HEK293T (cell line): ENCODE results near the gene SLC2A11.

ENCODE experiments used
- CTCF ChIA-PET: fragments of 350-600 bp; formaldehyde crosslinking; extraction: SDS; loops from one replicate; lab custom pipeline; 2021; ENCODE audit warnings: antibody characterized with exemption, inconsistent platforms; lab: Yijun Ruan, JAX
- POLR2A ChIA-PET: fragments of 350-600 bp; formaldehyde crosslinking; extraction: SDS; loops from one replicate; lab custom pipeline; 2020; ENCODE audit warnings: antibody characterized with exemption, inconsistent platforms; lab: Yijun Ruan, JAX
- DNase-seq: peaks from one replicate; pipeline ENCODE4 v3.0.0; 2012; ENCODE audit warnings: mixed read lengths; ENCODE audit errors: extremely low spot score
- ARNT ChIP-seq: fragments of 450-650 bp; IDR thresholded peaks from 2 replicates; pipeline ENCODE4 v1.6.1; 2017; ENCODE audit warnings: mild to moderate bottlenecking
- BHLHE40 ChIP-seq: fragments of 450-650 bp; IDR thresholded peaks from 2 replicates; pipeline ENCODE4 v1.6.1; 2016; ENCODE audit warnings: mild to moderate bottlenecking, moderate library complexity, borderline replicate concordance
- CTBP1 ChIP-seq: fragments of 450-650 bp; IDR thresholded peaks from 2 replicates; pipeline ENCODE4 v1.6.1; 2016; ENCODE audit warnings: borderline replicate concordance
- ELF4 ChIP-seq: fragments of 450-650 bp; IDR thresholded peaks from 2 replicates; pipeline ENCODE4 v1.6.1; 2017; ENCODE audit warnings: antibody characterized with exemption
- FOXA1 ChIP-seq: fragments of 450-650 bp; IDR thresholded peaks from 2 replicates; pipeline ENCODE4 v1.6.1; 2016; ENCODE audit warnings: mild to moderate bottlenecking
- FOXM1 ChIP-seq: fragments of 450-650 bp; IDR thresholded peaks from 2 replicates; pipeline ENCODE4 v1.6.1; 2017; ENCODE audit warnings: mild to moderate bottlenecking, borderline replicate concordance
- HDGF ChIP-seq: fragments of 450-650 bp; IDR thresholded peaks from 2 replicates; pipeline ENCODE4 v1.6.1; 2017; ENCODE audit warnings: antibody characterized with exemption, borderline replicate concordance
- L3MBTL2 ChIP-seq: fragments of 450-650 bp; conservative IDR thresholded peaks from 2 replicates; pipeline ENCODE4 v1.6.1; 2016; ENCODE audit warnings: mild to moderate bottlenecking
- LEF1 ChIP-seq: fragments of 450-650 bp; IDR thresholded peaks from 2 replicates; pipeline ENCODE4 v1.6.1; 2017; ENCODE audit warnings: mild to moderate bottlenecking, borderline replicate concordance
- NFRKB ChIP-seq: fragments of 450-650 bp; IDR thresholded peaks from 2 replicates; pipeline ENCODE4 v1.6.1; 2016; ENCODE audit warnings: mild to moderate bottlenecking, moderate library complexity
- SP1 ChIP-seq: fragments of 450-650 bp; IDR thresholded peaks from 2 replicates; pipeline ENCODE4 v1.6.1; 2017
- SUZ12 ChIP-seq: fragments of 450-650 bp; IDR thresholded peaks from 2 replicates; pipeline ENCODE4 v1.6.1; 2016; ENCODE audit warnings: mild to moderate bottlenecking
- TARDBP ChIP-seq: fragments of 450-650 bp; IDR thresholded peaks from 2 replicates; pipeline ENCODE4 v1.6.1; 2016
- ZNF384 ChIP-seq: fragments of 450-650 bp; IDR thresholded peaks from 2 replicates; pipeline ENCODE4 v1.6.1; 2016
- TF ChIP-seq, protein P1 (sequence below): fragments of 450-650 bp; IDR thresholded peaks from 2 replicates; pipeline ENCODE4 v1.6.1; 2016

SLC2A11 gene

DNA sequence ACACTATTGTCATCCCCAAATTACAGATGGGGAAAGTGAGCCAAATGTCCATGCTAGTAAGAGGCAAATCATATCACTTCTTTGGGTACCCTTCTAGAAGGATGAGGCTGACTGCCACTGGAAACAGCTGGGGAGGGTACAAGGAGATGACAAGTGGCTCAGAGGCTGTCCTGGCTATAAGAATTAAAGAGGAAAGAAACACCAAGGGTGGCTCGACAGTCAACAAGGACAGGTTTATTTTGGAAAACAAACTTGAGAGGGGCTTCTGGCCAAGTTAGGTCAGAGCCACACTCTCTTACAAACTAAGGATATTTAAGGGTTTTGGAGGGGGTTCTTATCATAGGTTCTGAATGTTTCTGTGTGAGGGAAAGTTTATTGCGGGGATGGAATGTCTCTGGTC, 34.5 kb downstream of the SLC2A11 start:
- ChIA-PET POLR2A (interaction anchor here (3.4 to 3.6 kb wide), 2 partner anchors 19 to 33 kb away, joined by 85 to 124 read pairs; partner anchors contain the start of gene SLC2A11), CTCF (no interaction called here)
- TF ChIP-seq ARNT (no peak), FOXA1 (no peak), L3MBTL2 (no peak), HDGF (no peak), BHLHE40 (no peak), TARDBP (no peak), LEF1 (no peak), FOXM1 (no peak), SP1 (no peak), SUZ12 (no peak), NFRKB (no peak), ZNF384 (no peak), ELF4 (no peak), CTBP1 (no peak)
- TF ChIP-seq, protein P1, sequence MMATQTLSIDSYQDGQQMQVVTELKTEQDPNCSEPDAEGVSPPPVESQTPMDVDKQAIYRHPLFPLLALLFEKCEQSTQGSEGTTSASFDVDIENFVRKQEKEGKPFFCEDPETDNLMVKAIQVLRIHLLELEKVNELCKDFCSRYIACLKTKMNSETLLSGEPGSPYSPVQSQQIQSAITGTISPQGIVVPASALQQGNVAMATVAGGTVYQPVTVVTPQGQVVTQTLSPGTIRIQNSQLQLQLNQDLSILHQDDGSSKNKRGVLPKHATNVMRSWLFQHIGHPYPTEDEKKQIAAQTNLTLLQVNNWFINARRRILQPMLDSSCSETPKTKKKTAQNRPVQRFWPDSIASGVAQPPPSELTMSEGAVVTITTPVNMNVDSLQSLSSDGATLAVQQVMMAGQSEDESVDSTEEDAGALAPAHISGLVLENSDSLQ = no peak
- DNase-seq = no peak

DNA sequence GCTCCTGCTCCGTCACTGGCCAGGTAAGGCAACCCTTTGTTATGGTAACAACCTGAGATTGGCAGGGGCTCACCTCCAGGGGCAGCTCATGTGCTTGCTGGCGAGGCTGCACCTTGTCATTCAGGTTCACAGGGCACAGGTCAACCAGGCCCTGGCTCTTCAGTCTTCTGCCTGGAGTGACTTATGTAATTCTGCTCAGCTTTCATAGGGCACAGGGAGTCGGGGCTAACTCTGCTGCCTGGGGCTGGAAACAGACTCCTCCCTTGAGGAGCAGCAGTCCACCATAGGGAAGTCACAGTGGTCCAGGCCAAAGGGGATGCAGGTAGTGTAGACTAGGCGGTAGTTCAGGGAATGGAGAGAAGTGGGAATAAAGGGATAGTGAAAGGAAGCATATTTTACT, 35.0 kb downstream of the SLC2A11 start:
- TF ChIP-seq L3MBTL2 = no peak
- no peak for TF ChIP-seq SUZ12
- TF ChIP-seq ELF4 = no peak
- no peak for TF ChIP-seq LEF1
- no peak for TF ChIP-seq CTBP1
- no peak for TF ChIP-seq ZNF384
- no peak for TF ChIP-seq ARNT
- TF ChIP-seq FOXM1 = no peak
- no peak for DNase-seq
- CTCF ChIA-PET = no interaction called here
- POLR2A ChIA-PET = interaction anchor here (2.7 to 3.6 kb wide), 3 partner anchors 11 to 33 kb away, joined by 40 to 124 read pairs (median 85); partner anchors contain the start of gene SLC2A11

DNA sequence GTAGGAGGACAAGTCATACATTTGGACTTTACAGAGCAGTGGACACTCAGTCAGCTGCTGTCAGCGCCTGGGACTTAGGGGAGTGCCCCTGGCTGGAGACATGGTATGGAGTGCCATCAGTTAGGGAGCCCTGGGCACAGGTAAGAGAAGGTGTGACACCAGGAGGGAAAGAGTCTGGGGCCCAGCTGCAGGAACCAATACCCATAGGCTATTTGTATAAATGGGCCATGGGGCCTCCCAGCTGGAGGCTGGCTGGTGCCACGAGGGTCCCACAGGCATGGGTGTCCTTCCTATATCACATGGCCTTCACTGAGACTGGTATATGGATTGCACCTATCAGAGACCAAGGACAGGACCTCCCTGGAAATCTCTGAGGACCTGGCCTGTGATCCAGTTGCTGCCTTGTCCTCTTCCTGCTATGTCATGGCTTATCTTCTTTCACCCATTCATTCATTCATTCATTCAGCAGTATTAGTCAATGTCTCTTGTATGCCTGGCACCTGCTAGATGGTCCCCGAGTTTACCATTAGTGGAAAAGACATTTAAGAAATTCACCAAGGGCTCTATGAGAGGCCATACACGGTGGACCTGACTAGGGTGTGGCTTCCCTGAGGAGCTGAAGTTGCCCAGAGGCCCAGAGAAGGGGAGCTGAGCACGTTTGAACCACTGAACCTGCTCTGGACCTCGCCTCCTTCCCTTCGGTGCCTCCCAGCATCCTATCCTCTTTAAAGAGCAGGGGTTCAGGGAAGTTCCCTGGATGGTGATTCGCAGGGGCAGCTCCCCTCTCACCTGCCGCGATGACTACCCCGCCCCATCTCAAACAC, 35.7 kb downstream of the SLC2A11 start:
- TF ChIP-seq ZNF384 (no peak), NFRKB (no peak)
- POLR2A ChIA-PET = interaction anchor here (0.6 to 3.6 kb wide), 28 partner anchors 8 to 615 kb away, joined by 3 to 124 read pairs (median 6); partner anchors contain the start of genes CABIN1, DERL3 and SLC2A11
- no peak for DNase-seq

DNA sequence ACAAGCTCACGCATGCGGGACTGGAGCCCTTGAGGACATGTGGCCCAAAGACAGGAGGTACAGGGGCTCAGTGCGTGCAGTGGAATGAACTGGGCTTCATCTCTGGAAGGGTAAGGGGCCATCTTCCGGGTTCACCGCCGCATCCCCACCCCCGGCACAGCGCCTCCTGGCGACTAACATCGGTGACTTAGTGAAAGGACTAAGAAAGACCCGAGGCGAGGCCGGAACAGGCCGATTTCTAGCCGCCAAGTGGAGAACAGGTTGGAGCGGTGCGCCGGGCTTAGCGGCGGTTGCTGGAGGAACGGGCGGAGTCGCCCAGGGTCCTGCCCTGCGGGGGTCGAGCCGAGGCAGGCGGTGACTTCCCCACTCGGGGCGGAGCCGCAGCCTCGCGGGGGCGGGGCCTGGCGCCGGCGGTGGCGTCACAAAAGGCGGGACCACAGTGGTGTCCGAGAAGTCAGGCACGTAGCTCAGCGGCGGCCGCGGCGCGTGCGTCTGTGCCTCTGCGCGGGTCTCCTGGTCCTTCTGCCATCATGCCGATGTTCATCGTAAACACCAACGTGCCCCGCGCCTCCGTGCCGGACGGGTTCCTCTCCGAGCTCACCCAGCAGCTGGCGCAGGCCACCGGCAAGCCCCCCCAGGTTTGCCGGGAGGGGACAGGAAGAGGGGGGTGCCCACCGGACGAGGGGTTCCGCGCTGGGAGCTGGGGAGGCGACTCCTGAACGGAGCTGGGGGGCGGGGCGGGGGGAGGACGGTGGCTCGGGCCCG, 36.5 kb downstream of the SLC2A11 start, which contains the start of gene MIF:
MIF (plus strand) TSS at position 439 of the 765 bp plus-strand sequence; CDS start at position 531, 92 bp downstream.
- CTCF ChIA-PET = interaction anchor here (0.5 to 1.9 kb wide), 13 partner anchors 9 to 1533 kb away, joined by 3 to 7 read pairs (median 4); no protein-coding TSS in a partner anchor
- DNase-seq = peak; percentile 99
- TF ChIP-seq SP1 (no peak), LEF1 (no peak), ELF4 (peak; percentile 85), ZNF384 (no peak), L3MBTL2 (peak; percentile 42), BHLHE40 (no peak), TARDBP (no peak), HDGF (peak; percentile 99), CTBP1 (no peak)
- POLR2A ChIA-PET = interaction anchor here (0.6 to 3.6 kb wide), 29 partner anchors 9 to 615 kb away, joined by 3 to 124 read pairs (median 6); partner anchors contain the start of genes CABIN1, DERL3 and SLC2A11

More for the DNA sequence above, 35.7 kb downstream of the SLC2A11 start:
- CTCF ChIA-PET = interaction anchor here (0.5 to 1.9 kb wide), 10 partner anchors 9 to 1533 kb away, joined by 3 to 7 read pairs (median 4); no protein-coding TSS in a partner anchor

DNA sequence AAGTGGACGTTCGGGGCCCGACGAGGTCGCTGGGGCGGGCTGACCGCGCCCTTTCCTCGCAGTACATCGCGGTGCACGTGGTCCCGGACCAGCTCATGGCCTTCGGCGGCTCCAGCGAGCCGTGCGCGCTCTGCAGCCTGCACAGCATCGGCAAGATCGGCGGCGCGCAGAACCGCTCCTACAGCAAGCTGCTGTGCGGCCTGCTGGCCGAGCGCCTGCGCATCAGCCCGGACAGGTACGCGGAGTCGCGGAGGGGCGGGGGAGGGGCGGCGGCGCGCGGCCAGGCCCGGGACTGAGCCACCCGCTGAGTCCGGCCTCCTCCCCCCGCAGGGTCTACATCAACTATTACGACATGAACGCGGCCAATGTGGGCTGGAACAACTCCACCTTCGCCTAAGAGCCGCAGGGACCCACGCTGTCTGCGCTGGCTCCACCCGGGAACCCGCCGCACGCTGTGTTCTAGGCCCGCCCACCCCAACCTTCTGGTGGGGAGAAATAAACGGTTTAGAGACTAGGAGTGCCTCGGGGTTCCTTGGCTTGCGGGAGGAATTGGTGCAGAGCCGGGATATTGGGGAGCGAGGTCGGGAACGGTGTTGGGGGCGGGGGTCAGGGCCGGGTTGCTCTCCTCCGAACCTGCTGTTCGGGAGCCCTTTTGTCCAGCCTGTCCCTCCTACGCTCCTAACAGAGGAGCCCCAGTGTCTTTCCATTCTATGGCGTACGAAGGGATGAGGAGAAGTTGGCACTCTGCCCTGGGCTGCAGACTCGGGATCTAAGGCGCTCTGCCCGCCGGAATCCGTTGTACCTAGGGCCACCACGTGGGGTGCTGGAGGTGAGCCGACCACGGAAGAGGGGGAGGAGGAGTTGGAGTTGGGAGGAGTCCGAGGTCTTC, 37.3 kb downstream of the SLC2A11 start:
- peak; percentile 80 for DNase-seq
- ChIA-PET POLR2A (interaction anchor here (0.5 to 4.9 kb wide), 24 partner anchors 9 to 128 kb away, joined by 3 to 124 read pairs (median 6); partner anchors contain the start of genes CABIN1, DERL3 and SLC2A11), CTCF (interaction anchor here (0.6 to 1.9 kb wide), 9 partner anchors 8 to 105 kb away, joined by 3 to 7 read pairs (median 4); no protein-coding TSS in a partner anchor)
- TF ChIP-seq BHLHE40 = no peak
- TF ChIP-seq ARNT = 0 out of 2 replicates have a peak, but pooled peaks have one; percentile 22
- TF ChIP-seq, protein P1 = no peak
- TF ChIP-seq L3MBTL2 = peak; percentile 77
